NCI-H748 treated with DMSO at 0.1 percent for 48 hours (cell line): ENCODE measurements around the gene LBHD2.

Experiments used
- DNase-seq: peaks from one replicate; lab custom pipeline; 2025; lab: John Stamatoyannopoulos, UW

The LBHD2 gene

DNA sequence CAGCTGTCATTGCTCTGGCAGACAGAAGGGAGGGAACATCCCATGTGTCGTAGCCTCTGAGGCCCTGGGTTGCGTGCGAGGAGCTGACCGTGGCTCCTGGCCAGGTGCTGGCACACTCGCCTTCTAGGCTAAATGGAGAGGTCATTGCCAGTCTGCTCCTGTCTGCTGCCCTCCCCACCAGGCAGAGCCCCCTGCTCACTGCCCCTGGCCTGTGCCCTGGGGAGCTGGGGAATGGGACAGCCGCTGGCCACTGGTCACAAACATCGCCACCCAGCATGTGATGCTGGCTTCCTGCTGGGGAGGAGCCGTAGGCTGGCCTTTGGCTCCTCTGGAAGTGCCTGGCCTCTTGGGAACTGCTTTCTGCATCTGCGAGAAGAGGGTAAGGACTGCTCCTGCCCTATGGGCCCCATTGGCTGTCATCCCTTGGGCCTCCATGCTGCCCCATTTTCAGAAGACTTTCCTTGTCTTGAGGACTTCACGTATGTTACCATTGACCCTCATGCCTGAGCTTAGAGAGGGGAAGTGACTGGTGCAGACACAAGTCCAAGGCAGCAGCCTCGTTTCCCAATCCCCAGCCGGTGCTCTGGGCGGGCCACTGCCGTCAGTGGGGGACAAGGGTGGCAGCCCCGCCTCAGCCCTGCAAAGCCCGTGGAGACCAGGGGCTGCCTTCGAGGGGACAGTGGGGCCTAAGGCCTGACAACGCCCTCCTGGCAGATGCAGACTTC lies 37.3 kb downstream of the LBHD2 start:
- no peak for DNase-seq

DNA sequence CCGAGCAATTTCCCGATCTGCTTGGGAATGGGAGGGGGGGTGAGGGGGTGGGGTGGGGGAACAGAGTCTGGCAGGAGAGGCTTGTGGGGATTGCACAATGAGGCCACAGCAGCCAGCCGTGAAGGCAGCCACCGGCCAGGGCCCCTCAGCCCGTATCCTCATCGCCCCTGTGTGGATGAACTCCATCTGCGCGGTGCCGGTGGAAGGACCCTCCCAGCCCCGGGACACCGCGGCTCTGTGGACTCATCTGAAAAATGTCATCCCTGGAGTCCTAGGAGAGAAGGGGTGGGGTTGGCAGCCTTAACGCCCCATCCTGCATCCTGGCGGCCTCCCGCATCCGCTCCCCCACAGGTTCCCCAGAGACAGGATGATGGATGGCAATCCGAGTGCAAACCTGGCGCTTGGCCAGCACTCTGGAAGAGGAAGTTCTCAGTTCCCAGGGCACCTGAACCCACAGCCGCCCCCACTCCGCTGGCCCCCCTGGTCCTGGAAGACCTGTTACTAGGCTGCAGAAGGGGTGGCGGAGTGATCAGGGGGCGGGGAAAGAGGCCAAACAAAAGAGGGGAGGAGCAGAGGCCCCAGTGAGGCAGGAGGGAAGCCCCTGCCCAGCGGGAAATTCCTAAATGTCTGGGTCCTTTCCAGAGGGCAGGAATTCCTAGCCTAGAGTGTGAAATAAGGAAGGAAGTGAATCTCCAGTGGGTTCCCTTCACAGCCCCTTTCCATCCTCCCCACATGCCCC lies 38.0 kb downstream of the LBHD2 start:
- DNase-seq = peak; percentile 89

DNA sequence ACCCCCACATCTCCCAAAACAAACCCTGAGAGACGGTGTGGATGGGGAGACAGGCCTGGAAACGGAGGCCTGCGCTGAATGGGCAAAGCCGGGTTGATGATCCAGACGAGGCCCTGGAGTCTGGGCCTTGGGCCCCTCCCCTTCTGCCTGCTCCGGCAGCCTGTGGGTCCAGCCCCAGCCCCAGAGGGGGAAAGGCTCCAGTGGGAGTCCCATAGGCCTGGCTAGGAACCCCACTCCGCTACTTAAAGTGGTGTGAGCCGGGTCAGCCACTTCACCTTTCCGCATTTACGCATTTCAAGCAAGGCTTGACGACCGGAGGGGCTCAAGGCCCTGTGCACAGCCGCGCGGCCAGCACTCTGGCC lies 38.6 kb downstream of the LBHD2 start:
- DNase-seq = no peak

DNA sequence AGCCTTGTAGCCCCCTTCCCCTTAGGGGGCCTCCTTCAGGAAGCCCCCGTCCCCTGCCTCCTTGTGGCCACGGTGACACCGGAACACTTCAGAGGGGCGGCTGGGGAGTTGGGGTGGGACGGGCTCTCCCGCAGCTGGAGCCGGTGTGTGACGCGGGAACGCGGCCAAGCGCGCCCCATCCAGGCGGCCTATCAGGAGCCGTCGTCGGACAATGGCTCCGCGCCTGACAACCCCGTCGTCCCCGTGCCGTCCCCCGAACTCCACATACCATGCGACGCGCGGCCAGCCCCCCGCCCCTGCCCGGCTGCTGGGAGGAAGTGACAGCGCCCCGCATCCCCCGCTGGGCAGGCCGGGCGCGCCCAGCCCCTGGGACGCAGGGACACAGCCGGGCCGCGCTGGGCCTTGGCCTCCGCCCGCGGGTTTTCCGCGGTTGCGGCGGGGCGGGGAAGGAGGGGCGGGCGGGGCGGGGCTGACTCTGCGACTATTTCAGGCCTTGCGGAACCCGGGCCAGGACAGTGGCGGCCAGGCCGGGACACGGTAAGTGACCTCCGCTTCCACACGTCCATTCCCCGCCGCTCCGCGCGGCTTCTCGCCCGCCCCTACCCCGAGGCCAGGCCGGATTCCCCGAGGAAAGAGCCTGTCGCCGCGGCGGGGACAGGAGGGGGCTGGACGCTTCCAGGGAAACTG lies 39.1 kb downstream of the LBHD2 start, which contains the start of gene TNFAIP2:
Gene TNFAIP2, plus strand, starts transcription at position 515 of the 687 bp plus-strand sequence. CDS start 2,997 bp downstream, outside the sequence.
- no peak for DNase-seq

DNA sequence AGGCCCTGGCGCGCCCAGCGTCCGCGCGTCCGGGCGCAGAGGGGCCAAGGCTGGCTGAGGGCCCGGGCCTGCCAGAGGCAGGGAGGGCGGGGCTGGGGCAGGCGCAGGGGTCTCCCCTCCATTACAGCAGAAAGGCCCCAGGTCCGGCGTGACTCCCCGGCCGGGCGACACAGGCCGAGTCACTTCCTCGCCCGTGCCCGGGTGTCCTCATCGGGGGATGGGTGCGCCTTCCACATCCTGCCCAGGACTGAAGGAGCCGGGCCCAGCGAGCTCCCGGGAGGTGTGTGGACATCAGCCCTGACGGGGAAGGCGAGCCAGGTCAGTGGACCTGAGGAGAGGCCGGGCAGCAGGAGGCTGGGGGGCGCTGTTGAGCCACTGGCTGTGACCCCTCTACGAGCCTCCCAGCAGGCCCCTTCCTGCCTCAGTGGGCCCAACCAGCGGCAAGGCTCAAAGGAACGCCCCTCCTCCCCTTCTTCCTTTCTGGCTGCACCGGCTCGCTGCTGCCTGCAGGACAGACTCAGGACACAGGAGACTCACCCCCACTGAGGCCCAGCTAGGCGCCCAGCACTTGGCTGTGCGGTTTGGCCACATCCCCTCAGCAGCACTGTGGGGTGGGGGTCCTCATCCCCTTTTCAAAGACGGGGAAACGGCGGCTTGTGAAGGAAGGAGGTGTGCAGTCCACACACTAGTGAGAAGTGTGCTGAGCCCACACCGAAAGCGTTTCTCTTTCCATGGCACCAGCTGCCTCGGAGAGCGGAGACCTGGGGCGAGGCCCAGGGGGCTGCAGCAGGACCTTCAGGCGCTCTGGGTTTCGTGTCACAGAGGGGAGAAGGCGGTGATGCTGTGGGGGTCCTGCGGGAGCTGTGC lies 39.9 kb downstream of the LBHD2 start:
- DNase-seq = no peak

DNA sequence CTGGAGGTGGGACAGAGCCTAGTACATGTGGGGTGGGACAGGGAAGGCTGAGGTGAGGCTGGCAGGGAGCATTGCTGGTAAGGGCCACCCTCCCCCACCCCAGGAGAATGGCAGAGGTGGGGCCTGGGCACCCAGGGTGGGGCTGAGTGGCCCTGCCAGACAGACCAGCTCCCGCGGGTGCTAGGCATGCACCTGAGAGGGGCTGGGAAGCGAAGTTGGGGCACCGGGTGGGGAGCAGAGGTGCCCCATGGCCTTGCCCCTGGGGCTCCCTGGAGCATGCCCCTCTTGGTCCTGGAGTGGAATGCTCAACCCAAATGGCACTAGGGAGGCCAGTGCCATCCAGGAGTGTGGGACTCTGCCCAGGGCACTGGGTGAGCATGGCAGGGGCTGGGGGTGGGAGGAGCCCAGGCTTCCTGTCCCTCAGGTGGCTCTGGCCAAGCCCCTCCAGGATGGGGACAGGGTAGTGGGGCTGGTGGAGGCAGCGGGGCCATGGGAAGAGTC lies 40.5 kb downstream of the LBHD2 start:
- no peak for DNase-seq

DNA sequence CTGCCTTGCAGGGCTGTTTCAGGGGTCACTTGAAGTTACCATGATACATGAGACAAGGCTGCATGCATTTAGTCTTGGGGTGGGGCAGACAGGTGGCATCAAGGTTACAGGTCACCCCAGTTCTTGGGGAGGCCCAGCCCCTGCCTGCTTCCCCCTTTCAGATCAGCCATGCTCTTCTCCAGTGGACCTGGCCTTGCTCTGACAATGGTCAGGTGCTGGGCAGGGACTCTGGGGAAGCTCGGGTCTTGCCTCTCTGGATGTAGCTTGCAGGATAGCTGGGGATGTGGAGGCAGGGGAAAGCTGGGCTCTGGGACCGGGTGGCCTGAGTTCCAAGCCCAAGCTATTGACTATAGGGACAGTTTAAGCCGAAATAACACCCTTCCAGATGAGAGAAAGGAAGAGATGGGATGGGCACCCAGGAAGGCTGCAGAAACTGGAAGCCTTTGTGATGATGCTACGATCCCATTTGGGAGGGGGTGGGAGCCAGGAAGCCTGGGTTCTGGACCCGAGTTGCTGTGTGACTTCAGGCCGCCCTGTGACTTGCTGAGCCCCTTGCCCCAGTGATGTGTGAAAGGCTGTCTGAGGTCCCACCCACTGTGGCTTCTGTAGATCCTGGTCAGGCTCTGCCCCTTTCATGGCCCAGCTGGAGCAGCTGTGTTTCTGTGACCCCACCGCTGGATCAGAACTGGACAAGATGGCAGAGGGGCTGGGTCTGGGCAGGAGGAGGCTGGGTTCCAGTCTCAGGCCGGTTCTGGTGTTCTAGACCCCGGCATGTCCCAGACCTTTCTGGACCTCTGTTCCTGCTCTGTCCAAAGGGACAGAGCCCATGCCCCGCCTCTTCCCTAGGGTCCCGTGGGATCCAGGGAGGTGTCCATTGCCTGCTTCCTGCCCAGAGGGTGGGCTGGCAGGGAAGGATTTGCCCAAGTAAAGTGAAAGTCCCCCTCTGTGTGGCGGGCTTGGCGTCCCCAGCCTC lies 41.4 kb downstream of the LBHD2 start:
- DNase-seq = no peak

DNA sequence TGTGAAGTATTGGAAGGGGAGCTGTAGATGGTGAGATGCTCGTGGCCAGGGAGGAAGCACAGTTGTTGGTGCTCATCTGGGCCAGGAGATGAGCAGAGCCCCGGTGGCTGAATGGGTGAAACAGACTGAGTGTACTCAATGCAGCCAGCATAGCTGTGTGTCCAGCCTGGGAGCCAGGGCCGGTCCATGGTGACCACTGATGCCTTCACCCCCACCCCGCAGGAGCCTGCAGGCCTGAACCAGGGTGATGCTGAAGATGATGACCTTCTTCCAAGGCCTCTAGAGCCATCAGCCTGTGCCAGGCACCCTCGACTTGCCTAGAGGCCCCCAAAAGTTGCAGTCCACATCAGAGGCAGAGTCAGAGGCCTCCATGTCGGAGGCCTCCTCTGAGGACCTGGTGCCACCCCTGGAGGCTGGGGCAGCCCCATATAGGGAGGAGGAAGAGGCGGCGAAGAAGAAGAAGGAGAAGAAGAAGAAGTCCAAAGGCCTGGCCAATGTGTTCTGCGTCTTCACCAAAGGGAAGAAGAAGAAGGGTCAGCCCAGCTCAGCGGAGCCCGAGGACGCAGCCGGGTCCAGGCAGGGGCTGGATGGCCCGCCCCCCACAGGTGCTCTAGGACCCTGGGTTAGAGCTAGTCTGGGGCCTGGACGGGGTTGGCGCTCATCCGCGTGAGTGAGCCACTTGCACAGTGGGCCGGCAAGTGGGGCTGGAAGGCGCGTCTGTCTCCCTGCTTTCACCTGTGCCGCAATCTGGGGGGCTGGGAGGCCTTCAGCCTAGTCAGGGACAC lies 42.3 kb downstream of the LBHD2 start:
- no peak for DNase-seq

DNA sequence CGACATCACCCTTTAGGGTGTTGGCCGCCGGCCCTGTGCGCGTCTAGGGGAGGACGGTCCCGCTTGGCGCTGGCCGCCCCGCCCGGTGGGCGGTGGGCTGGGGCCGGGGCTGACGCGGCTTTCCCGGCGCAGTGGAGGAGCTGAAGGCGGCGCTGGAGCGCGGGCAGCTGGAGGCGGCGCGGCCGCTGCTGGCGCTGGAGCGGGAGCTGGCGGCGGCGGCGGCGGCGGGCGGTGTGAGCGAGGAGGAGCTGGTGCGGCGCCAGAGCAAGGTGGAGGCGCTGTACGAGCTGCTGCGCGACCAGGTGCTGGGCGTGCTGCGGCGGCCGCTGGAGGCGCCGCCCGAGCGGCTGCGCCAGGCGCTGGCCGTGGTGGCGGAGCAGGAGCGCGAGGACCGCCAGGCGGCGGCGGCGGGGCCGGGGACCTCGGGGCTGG lies 42.9 kb downstream of the LBHD2 start:
- DNase-seq = peak; percentile 28

DNA sequence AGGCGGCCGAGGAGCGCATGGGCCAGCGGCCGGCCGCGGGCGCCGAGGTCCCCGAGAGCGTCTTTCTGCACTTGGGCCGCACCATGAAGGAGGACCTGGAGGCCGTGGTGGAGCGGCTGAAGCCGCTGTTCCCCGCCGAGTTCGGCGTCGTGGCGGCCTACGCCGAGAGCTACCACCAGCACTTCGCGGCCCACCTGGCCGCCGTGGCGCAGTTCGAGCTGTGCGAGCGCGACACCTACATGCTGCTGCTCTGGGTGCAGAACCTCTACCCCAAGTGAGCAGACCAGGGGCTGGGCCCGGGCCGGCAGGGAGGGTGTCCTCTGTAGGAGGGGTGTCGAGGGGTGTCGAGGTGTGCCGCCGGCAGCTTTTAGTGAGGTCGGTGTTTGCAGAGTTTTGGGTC lies 43.3 kb downstream of the LBHD2 start:
- no peak for DNase-seq

DNA sequence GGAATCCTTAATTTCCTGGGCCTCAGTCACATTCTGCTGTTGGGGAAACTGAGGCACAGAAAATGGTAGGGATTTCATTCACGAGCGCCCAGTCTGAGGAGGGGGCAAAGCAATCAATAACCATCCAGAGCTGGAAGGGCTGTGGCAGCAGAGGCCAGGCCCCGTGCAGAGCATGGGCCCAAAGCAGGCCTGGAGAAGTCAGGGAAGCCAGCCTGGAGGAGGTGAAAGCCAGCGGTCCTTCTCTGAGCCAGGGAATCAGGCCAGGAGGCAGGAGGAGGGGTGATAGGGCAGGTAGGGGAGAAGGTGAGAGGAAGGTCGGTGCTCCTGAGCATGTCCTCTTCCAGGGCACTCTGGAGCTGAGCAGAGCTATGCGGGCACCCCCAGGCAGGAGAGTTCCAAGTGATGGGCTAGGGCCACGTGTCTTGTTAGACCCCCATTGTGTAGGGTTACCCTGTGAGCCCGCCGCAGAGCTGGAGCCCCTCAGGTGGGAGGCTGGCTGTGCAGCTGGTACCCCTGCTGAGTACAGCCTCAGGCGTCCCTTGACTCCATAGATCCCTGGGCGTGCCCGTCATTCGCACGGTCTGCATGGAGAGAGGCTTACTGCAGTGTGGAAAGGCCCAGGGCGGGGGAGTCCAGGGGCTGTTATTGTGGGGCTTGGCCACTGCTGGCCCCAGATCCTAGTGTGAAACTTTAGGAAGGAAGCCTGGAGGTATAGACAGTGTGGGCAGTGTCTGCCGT lies 44.0 kb downstream of the LBHD2 start:
- DNase-seq = no peak

DNA sequence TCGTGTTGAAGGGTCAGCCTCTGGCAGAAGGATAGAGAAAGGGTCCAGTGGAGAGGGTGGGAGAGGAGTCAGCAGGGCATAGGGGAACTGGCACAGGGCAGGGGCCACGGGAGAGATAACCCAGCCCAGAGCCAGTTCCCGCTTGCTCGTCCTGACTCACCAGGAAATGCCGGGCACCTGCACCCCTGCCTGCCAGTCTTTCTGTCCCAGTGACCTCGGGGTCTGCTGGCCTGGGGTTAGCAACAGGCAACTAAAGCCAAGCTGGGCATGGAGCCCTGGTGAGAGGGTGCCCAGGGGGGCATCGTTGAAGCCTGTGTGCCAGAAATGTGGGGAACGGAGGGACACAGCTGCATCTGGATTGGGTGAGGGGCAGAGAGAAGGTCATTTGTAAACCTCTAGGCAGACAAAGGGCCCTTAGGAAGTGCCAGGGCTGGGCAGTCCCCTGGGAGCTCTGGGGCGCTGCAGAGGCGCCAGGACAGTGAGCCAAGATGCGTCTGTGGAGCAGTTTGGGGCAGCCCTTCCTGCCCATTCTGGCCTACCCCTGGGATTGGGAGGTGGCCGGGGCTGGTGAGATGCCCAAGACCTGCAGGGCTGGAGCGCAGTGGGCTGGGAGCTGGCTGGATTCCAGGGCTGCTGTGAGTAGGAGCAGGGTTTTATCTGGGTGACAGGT lies 44.8 kb downstream of the LBHD2 start:
- no peak for DNase-seq

DNA sequence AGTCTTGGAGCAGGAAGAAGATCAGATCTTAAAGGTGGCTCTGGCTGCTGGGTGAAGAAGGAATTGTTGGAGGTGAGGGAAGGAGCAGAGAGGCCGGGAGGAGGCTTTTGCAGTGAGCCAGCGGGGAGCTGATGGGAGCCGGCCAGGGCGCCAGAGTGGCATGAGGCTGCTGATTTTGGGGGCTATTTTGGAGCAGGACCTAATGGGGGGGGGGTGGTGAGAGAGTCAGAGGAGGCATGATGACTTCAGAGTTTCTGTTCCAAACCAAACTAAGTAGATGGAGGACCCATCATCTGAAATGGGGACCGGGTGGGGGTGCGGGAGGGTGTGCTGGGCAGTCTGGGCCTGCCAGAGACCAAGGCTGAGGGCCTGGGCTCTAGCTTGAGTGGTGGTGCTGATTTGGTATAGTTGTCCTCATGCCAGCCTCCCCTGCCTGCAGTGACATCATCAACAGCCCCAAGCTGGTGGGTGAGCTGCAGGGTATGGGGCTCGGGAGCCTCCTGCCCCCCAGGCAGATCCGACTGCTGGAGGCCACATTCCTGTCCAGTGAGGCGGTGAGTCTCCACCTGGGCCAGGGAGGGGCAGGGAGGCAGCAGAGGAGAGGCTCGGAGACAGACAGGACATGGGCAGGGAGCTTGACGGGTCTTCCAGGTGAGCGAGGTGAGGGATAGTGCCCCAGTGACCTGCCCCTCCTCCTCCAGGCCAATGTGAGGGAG lies 45.4 kb downstream of the LBHD2 start:
- DNase-seq = no peak

DNA sequence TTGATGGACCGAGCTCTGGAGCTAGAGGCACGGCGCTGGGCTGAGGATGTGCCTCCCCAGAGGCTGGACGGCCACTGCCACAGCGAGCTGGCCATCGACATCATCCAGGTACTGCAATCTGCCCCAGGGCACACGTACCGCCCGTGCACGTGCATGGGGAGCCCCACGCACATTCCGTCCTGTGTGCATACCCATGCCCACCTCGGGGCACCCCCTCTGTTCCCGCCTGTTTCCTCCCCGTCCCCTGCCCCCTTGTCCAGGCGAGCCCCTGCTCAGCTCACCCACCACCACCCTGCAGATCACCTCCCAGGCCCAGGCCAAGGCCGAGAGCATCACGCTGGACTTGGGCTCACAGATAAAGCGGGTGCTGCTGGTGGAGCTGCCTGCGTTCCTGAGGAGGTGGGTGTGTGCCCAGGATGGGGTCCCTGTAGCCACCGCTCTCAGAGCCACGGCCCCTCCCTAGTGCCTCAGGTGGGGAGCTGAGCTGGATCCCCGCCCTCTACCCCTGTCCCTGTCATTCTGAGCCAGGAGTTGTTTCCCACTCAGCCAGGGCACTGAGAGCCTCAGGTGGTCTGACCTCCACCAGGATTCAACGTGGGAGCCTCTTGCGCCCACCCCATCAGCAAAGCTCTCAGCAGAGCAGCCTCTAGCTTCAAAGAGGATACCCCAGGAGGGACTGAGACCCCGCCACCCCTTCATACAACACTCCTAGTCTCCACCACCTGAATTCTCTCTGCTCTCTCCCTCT lies 46.2 kb downstream of the LBHD2 start:
- no peak for DNase-seq

DNA sequence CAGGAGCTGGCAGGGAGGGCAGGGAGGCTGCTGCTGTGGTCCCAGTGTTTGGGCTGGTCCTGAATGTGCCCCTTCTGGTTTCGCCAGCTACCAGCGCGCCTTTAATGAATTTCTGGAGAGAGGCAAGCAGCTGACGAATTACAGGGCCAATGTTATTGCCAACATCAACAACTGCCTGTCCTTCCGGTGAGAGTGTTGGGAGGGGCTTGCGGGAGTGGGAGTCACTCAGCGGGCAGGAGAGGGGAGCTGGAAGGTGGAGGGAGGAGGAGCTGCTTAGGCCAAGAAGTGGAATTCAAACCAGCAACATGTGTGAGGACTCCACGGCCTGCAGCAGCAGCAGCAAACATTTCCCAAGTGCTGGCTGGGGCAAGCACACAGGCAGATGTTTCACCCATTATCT lies 47.0 kb downstream of the LBHD2 start:
- DNase-seq = no peak

DNA sequence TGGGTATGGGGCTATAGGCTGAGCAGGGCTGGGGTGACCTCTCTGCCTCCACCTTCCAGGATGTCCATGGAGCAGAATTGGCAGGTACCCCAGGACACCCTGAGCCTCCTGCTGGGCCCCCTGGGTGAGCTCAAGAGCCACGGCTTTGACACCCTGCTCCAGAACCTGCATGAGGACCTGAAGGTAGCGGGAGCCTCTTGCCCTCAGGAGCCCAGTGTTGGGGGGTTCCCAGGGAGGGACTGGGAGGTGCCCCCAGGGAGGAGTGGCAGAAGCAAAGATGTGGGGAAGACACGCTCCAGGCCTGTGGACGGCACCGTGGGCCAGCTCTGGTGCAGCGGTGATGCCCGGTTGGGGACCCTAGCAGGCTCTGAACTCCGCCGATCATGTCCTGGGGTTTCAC lies 47.6 kb downstream of the LBHD2 start:
- no peak for DNase-seq
